ENCODE results near the gene GPATCH8.

Gene GPATCH8

GRCh38 chr17:44354582-44355561 is 148.3 kb downstream of the GPATCH8 start:
- DNase-seq (ENCODE audit: low read depth): peak; percentile 48

GRCh38 chr17:44353672-44354331 is 149.4 kb downstream of the GPATCH8 start:
- DNase-seq (ENCODE audit: low read depth): no peak

GRCh38 chr17:44352828-44353671 is 150.2 kb downstream of the GPATCH8 start:
- no peak for DNase-seq (ENCODE audit: low read depth)

GRCh38 chr17:44351961-44352827 is 151.0 kb downstream of the GPATCH8 start:
- DNase-seq (ENCODE audit: low read depth): no peak

- DNase-seq (ENCODE audit: low read depth): no peak
Observed at GRCh38 chr17:44351464-44351863, 151.7 kb downstream of the GPATCH8 start.

GRCh38 chr17:44350733-44351226 is 152.4 kb downstream of the GPATCH8 start:
- DNase-seq (ENCODE audit: low read depth): peak; percentile 60

GRCh38 chr17:44349553-44350070 is 153.6 kb downstream of the GPATCH8 start:
- no peak for DNase-seq (ENCODE audit: low read depth)

GRCh38 chr17:44348988-44349364 is 154.2 kb downstream of the GPATCH8 start:
- DNase-seq (ENCODE audit: low read depth): no peak

- no peak for DNase-seq (ENCODE audit: low read depth)
Observed at GRCh38 chr17:44348234-44348987, 154.8 kb downstream of the GPATCH8 start.
